ENCODE measurements around the gene KLK12.

DNA sequence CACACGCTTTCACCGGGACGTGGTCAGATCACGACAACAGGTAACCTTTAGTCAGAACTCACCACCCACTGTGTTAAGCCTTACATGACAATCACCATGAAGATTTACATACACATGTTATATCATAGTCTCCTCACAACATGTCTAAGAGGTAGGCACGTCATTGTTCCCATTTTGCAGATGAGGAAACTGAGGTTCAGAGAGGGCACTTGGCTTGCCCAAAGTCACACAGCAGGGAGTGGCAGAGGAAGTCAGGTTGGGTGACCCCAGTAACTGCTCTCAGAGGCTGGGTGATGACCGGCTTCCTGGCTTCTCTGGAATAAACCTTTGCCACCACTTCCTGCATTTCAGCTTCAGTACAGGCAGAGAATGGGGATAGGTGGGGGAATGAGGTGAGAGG, 20.6 kb downstream of the KLK12 start:
- TF ChIP-seq ZFP3 (CRISPR knock-in tag; IDR thresholded peaks at IDR 0.05): no peak
- no peak for TF ChIP-seq GLIS3 (CRISPR knock-in tag; IDR thresholded peaks at IDR 0.05)
